CD4-positive, alpha-beta T cell treated with Interleukin-15 for 1 hour (primary cell): ENCODE data around the gene KLK15.

Source experiments
- DNase-seq: peaks from one replicate; pipeline ENCODE4 v3.0.0-alpha.2; 2020

KLK15 gene

DNA sequence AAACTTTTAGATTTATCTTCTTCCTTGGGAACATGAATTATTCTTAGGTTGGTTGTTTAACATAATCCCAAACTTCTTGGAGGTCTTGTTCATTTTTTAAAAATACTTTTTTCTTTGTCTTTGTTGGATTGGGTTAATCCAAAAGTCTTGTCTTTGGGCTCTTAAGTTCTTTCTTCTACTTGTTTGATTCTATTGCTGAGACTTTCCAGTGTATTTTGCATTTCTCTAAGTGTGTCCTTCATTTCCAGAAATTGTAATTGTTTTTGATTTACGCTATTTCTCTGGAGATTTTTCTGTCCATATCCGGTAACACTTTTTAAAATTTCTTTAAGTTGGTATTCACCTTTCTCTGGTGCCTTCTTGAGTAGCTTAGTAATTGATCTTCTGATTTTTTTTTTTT lies 9.8 kb upstream of the KLK15 start:
- no peak for DNase-seq

DNA sequence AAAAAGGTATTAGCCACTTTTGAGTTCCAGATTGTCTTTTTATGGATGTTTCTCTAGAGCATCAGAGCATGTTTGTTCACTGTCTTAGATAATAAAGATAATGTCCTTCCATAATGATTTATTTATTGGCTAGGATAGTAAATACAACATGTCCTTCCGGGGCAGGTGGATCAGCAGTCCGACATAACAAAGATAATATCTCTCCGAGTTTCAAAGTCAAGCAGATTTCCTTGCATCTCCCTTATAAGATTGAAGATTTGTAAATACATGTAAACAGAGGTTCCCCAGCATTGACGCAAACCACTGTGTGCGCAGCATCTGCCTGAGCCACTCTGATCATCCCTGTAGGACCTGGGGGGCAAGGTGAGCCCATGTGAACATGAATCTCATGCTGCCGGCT lies 8.8 kb upstream of the KLK15 start:
- no peak for DNase-seq

DNA sequence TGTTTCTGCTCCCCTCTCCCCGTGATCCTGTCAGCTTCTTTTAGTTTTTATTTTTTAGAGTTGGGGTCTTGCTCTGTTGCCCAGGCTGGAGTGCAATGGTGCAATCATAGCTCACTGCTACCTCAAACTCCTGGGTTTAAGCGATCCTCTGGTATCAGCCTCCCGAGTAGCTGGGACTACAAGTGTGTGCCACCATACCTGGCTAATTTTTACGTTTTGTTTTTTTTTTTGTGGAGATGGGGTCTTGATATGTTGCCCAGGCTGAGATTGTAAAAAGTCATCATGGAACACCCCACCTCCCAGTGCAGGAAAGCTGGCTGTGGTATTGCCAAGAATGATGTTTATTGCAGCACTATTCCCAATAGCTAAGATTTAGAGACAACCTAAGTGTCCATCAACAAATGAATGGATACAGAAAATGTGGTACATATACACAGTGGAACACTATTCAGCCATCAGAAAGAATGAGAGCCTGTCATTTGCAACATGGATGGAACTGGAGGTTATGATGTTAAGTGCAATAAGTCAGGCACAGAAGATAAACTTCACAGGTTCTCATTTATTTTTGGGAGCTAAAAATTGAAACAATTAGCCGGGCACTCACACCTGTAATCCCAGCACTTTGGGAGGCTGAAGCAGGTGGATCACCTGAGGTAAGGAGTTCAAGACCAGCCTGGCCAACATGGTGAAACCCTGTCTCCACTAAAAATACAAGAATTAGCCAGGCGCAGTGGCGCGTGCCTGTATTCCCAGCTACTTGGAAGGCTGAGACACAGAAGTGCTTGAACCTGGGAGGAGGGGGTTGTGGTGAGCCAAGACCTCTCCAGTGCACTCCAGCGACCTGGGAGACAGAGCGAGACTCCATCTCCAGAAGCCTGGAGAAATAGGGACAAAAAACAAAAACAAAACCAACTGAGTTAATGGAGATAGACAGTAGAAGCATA lies 6.6 kb upstream of the KLK15 start:
- no peak for DNase-seq

DNA sequence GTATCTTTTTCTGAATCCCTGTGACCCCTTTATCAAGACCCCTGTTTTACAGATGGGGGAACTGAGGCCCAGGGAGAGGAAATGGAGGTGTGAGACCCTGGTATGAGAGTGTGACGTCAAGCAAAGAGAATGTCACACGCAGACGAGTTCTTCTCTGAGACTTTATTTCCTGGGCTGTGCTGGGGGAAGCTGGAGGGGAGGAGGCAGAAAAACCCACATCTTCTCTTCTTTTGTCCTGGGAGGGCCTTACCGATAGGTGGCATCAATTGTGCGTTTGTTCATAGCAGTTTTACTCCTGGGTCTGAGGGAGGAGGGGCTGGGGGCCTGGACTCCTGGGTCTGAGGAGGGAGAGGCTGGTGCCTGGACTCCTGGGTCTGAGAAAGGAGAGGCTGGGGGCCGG lies 4.9 kb upstream of the KLK15 start:
- no peak for DNase-seq

DNA sequence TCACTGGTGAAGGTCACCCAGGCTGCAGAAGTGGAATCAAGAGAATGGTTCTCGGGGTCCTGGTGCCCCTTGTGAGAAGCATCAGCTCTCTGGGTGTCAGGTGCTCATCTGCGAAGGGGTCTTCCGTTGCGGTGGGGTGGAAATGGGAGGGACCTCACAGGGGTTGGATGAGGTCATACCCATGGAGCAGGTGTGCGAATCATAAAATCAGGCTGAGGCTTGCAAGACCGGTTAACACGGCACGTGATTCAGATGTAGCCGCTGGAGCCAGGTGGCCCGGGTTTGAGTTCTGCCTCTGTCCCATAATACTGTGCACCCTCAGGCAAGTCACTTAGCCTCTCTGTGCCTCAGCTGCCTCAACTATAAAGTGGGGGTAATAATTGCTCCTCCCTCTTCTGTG lies 3.9 kb upstream of the KLK15 start:
- DNase-seq: no peak

DNA sequence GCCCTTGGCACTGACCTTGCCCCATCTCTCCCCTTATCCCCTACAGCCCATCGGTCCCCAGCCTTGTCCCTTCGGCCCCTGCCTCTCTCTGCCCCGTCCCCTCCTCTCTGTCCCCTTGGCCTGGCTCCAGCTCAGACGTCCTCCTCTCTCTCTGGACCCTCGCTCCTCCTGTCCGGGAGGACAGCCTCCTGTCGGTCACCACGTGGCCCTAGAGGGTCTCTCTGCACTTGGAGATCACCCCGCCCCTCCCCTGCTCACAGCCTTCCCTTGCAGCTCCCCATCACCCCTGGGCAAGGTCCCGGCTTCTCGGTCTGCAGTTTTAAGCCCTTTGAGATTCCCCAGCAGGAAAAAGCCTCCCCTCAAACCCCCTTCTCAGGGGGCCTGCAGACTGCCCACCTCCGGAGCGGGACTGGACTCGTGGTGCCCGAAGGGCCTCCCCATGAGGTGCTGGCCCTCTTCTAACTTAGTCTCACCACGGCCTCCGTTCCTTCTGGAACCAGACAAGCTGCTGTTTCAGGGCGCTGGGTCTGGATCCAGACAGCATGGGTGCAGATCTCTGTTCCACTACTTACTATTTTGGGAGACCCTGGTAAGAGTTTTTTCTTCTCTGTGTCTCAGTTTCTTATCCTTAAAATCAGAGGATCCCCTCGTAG lies 3.3 kb upstream of the KLK15 start:
- no peak for DNase-seq

DNA sequence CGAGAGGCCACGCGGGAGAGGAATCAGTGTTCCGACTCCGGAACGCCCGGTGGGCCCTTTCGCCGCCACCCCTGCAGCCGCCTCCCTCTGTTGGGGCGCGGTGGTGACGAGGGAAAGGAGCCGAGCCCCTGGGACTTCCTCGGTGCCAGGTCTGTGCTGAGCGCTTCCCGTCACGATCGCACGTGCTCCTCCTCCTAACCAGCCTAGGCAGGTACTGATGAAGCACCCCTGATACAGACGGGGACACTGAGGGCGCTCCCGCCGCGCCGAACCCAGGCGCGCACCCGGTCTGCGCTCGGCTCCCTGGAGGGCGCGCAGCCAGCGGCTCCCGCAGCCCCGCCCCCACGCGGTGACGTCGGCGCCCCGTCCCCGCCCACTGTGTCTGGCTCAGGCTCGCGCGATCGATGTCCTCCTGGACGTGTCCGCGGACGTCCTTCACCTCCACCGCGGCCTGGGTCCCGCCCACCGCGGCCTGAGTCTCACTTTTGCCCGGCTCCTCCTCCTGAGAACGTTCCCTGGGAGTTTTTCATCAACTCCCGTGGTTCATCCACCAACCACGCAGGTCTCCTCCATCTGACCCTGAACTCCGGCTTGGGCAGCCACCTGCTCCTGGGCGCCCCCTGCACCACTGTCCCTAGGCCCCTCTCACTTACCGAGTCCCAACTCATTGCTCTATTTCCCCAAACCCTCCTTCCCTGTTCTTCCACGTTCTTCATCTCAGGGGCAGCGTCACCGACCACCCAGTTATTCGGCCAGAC lies 2.6 kb upstream of the KLK15 start:
- peak; percentile 59 for DNase-seq

DNA sequence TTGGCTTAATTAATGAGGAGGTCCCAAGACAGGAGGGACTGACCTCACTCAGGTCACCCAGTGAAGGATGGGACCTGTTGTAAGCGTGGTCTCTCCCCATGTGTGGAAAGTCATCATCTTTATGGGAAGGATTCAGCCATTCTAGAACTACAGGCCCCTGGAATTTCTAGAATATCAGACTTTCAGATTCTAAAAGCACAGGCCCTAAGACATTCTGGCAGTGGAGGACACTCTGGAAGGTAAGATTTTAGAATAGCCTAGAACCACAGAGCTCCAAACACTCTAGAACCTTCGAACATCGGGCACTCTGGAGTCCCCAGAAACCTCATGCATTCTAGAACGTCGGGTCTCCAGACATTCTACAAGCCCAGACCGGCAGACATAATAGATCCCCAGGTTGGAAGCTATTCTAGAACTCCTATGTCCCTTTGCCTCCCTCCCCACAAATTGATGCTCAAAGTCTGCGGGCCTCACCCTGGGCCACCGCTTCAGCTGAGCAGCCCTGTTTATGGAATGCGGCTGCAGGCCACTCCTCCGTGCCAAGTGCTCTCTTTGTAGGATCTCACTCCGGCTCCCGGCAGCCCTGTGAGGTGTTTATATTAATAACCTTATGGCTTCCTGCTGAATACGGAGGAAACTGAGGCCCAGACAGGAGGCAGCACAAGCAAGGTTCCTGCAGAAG lies 1.9 kb upstream of the KLK15 start:
- no peak for DNase-seq

DNA sequence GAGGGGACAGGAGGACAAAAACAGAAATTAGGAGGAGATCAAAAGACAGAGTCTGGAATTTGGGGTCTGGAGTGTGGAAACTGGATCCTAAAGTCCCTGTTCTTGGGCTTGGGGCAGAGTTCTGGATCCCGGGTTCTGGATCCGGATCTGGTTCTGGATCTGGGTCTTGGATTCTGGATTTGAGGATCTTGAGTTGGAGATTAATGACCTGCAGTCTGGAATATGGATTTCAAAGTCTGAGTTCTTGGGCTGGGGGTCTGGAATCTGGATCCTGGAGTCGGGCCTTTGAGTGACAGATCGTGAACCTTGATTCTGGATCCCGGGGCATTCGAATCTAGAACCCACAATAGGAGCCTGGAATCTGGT lies 411 bp upstream of the KLK15 start:
- no peak for DNase-seq

DNA sequence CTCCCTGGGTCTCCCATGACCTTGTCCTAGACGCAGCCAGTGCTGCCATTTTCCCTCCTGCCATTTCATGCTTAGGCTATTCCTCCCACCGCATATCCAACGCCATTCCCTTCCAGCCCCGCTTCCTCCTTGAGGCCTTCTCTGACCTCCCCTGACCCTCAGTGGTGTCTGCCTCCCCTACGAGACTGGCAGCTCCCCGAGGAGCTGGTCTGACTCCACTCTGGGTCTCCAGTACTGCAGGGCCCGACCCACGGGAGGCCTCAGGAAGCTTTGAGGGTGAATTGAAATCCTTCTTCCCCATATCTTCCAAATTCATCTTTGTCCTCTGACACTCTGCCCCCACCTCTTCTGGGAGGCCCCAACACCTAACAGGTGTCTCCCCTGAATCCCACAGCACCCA lies 708 bp downstream of the KLK15 start:
- no peak for DNase-seq

DNA sequence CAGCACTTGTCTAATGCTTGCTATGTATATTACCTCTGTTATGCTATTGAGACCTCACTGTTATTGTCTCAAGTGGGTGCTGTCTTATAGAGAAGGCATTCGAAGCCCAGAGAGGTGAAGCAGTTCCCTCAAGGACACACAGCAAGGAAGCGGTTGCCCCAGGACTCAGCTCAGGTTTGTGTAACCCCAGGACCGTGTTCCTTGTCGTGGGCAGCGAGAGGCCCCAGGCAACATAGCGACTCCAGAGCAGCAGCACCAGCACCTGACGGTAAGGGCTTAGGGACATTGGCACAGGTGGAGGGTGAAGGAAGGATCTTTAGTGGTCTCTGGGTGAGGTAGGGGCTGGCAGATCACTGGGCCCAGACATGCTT lies 2.4 kb downstream of the KLK15 start:
- no peak for DNase-seq

DNA sequence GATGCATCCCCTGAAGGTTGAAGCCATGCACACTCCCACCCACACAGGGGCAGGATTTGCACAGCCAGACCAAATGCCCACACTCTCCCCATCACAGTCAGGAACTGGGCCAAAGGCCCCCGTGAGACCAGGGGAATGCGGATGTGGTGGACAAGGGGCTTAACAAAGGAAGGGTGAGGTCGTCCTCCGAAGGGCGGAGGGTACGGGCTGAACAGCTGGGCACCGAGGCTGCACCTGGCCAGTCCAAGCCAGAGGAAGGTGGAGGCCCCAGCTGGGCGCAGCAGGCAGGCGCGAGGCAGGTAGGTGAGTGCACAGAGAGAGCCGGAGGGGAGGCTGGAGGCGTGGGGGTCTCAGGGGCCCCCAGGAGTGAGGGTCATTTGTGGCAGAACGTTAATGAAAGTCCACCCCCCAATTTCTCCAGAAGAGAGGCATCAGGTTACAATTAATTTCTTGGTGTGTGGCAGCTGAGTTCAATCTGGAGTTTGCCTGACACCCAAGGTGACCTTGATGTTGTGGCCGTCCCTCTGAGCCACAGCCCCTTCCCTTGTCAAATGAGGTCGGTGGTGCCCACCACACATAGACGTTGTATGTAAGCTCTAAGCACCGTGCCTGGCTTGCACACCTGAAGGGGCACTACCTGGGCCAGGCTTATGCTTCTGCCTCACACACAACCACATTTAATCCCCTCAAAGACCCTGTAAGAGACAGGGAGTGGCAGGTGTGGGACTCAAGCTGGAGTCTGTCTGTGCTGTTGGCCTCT lies 2.9 kb downstream of the KLK15 start:
- DNase-seq: no peak

DNA sequence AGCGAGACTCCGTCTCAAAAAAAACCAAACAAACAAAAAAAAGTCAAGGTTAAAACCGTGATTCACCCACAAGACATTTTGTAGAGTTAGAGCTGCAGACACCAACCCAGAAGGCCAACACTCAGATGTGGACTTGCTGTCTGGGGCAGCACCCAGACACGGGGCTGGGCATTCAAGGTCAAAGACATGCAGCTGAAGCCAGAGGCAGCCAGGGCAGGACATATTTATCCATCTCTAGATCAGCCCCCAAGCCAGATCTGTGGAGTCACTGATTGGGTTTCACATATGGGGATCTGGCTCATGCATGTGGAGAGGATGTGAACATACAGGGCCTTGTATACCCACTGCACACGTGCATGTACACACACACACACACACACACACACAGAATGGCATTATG lies 3.6 kb downstream of the KLK15 start:
- no peak for DNase-seq

DNA sequence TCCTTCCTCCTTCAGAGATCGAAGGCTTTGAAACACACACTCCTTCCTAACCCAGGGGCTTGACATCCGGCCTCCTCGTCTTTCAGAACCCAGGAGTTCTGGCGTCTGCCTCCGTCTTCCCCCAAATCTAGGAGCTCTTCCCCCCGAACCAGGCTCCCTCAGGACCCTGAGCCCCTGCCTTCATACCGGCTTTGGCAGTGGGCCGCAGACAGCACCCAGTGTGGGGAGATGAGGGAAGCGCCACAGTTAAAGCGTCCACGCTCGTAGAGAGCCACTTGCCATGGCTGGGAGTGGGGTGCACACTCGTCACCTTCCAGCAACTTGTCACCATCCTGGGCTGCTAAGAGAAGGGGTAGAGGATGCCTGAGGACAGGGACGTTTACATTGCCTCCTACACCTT lies 5.9 kb downstream of the KLK15 start:
- DNase-seq: no peak

DNA sequence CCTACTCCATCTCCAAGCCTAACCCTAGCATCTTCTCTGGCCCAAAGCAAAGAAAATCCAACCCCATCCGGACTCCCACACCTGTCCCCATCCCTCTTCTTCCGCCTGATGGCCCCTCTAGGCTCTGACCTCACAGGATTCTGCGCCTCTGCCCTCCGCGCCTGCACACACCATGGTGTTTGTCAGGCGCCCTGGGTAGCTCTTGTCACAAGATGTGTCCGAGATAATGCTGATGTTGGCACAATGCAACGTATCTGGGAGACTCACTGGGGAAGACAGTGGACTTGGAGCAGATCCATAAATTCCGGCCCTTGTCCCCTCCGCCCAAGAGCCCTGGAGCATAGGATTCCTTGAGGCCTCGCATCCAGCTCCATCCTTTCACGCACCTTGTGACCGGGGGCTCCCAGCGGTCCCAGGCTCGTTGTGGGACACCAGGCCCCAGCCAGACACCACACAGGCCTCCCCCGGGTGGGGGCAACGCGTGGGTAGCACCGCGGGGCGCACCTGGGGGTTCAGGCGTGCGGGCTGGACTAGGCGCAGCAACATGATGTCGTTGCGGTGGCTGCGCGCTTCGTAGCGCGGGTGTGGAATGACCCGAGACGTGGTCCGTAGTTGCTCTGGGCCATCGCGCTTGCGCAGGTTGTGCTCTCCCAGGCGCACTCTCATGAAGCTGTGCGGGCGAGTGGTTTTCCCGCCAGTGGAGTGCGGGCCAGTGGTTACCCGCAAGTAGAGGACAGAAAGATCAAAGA lies 6.7 kb downstream of the KLK15 start:
- no peak for DNase-seq

DNA sequence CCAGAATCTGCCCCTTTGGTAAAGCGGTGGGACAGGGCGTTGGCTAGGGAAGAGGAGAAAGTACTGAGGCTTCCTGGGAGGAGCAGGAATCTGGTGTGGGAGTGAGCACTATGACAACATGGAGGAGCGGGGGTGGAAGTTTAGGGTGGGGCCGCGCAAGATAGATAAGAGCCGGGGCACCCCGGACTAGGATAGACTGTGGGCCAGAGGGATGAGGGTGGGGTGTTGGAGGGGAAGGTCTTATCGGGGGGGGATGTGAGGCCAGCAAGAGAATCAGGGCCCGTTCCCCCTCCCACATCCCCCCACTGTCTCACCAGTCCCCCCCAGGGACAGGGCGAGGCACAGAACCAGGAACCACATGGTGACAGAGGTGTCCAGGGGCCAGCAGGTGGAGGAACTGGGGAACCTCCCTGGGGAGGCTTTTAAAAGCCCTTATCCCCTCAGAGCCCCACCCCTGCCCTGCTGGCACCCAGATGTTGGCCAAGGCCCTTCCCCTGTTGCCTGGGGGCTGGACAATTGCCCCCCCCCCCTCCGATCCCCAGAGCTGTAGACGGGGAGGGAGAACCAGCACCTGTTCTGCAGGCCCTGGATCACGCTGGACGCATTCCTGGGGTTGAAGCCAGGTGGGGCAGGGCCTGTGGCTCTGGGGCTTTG lies 9.9 kb downstream of the KLK15 start, which contains the start of gene KLK1:
TSS of gene KLK1 (minus strand) at position 399 of the 654 bp plus-strand sequence. CDS start at position 360, 39 bp downstream.
- no peak for DNase-seq

DNA sequence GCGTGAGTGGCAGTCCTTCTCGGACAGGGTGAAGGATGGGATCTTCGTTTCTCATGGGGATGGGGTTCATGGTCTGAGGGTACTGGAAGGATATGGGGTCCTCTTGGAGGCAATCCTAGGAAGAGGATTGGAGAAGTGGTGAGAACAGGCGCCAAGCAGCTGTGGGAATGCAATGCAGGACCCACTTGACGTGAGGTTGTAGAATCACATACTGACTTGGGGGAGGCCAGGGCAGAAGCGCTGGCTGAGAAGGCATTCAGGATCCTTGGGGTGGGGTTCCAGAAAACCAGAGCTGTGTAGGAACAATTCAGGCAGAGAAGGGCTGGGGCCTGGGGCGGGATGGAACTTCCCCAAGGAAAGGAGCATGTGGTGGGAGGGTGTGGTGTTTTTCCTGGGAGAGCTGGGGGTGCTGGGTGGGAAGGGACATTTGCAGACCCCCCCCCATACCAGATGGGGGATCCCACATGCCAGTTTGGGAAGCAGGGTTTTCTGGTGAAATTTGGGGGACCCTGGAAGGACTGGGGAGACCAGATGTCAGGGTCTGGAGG lies 10.6 kb downstream of the KLK15 start:
- DNase-seq: no peak

DNA sequence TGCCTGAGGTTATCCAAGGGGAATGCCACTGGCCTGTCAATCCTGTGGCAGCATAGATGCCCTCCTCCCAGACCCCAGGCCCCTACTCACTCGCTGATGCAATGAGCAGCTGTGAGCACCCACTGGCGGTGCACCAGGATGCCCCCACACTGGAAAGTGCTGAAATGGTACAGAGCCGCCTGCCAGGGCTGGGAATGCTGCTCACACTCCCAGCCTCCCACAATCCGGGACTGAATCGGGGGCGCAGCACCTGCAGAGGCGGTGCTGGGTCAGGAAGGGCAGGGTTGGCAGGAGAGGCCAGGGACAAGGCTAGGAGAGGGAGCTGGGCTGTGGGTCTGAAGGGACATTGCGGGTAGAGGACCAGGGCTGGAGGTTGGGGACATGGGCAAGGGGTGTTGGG lies 11.8 kb downstream of the KLK15 start:
- no peak for DNase-seq

DNA sequence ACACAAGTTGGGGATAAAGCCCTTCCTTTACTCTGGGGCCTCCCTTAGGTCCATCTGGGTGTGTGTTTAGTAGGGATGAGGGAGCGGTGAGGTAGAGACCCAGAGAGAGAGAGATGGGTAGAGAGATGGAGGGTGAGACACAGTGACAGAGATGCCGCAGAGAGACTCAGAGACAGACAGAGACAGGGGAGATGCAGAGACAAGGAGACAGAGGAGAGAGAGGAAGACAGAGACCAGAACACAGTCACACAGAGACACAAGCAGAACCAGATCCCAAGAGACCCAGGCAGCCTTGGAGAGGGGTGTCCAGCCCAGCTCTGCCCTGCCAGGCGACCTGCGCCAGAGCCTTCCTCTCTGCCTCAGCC lies 12.1 kb downstream of the KLK15 start:
- DNase-seq: no peak

DNA sequence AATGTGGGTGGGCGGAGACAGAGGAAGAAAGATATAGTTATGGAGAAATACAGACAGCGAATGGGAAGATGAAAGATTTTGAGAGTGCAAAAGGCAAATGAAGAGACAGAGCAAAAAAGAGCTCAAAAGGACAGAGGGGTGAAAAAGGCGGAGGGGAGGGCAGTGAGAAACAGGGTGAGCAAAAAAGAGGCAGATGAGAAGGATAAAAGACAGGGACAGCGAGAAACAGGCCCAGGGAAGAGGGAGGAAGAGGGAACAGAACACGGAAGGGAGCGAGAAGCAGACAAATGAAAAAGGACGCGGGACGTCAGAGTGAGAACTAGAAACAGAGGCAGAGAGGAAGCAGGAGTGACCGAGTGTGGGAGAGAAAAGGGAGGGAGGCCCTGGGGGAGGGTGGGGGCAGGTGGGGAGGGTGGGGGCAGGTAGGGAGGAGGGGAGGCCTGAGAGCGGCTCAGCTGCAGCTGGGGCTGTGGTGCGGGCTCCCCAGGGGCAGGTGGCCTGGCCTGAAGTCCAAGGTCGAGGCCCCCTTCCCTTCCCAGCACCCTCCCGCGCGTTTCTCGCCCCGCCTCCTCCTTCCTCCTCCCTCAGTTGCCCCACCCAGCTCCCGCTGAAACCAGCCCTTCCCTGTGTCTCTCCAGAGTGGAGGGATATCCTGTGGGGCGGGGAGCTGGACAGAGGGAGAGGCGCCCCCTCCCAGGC lies 12.7 kb downstream of the KLK15 start:
- DNase-seq: no peak
